ENCODE measurements around the gene RNASE8.
"Not testable (repeated sequence)": the region's sequence is repeated elsewhere in the genome, so short reads cannot be mapped to it uniquely, and the experiment has no call there.

Gene RNASE8

GRCh38 chr14:21057803-21058675 is at the start of gene RNASE8:
Gene RNASE8 (plus strand): TSS chr14:21057822. CDS start chr14:21057893, 71 bp downstream.
- no peak for DNase-seq

GRCh38 chr14:21009721-21010120 is 47.9 kb upstream of the RNASE8 start:
- DNase-seq = not testable (repeated sequence)

- DNase-seq = no peak
Measured at GRCh38 chr14:21011136-21011535, 46.5 kb upstream of the RNASE8 start.

- peak; percentile 70 for DNase-seq
Measured at GRCh38 chr14:21014761-21015190, 42.8 kb upstream of the RNASE8 start.

- no peak for DNase-seq
Measured at GRCh38 chr14:21015312-21015711, 42.3 kb upstream of the RNASE8 start.

GRCh38 chr14:21016413-21017190 is 41.0 kb upstream of the RNASE8 start:
- DNase-seq = no peak

GRCh38 chr14:21017528-21018245 is 39.9 kb upstream of the RNASE8 start:
- no peak for DNase-seq

- DNase-seq = no peak
Measured at GRCh38 chr14:21018286-21018685, 39.3 kb upstream of the RNASE8 start.

GRCh38 chr14:21018781-21019180 is 38.8 kb upstream of the RNASE8 start:
- DNase-seq = no peak

- no peak for DNase-seq
Measured at GRCh38 chr14:21019366-21019765, 38.3 kb upstream of the RNASE8 start.

- no peak for DNase-seq
Measured at GRCh38 chr14:21020977-21021545, 36.6 kb upstream of the RNASE8 start.

- no peak for DNase-seq
Measured at GRCh38 chr14:21022686-21023085, 34.9 kb upstream of the RNASE8 start.

- DNase-seq = no peak
Measured at GRCh38 chr14:21023174-21023573, 34.4 kb upstream of the RNASE8 start.

- no peak for DNase-seq
Measured at GRCh38 chr14:21023817-21024584, 33.6 kb upstream of the RNASE8 start.

- peak; percentile 28 for DNase-seq
Measured at GRCh38 chr14:21024585-21025370, 32.8 kb upstream of the RNASE8 start, which contains the start of gene NDRG2. Gene NDRG2 (minus strand): TSS chr14:21025061. CDS start chr14:21023315, 1,746 bp downstream.

GRCh38 chr14:21025371-21026273 is 32.0 kb upstream of the RNASE8 start:
- no peak for DNase-seq

GRCh38 chr14:21026274-21026987 is 31.2 kb upstream of the RNASE8 start:
- no peak for DNase-seq

- no peak for DNase-seq
Measured at GRCh38 chr14:21026988-21027315, 30.7 kb upstream of the RNASE8 start.

- no peak for DNase-seq
Measured at GRCh38 chr14:21029917-21030316, 27.7 kb upstream of the RNASE8 start, which contains the start of gene TPPP2. Gene TPPP2 (plus strand): TSS chr14:21030217. CDS start chr14:21030582, 365 bp downstream.
